Stimulated activated CD8-positive, alpha-beta memory T cell treated with anti-CD3 and anti-CD28 coated beads, Interleukin-15, amount 100 ng/mL, for 1 hour (primary cell): ENCODE results near the gene IL18BP.

Experiments used
- DNase-seq: peaks from one replicate; pipeline ENCODE4 v3.0.0-alpha.2; 2020; ENCODE audit warnings: low read depth

The IL18BP gene

GRCh38 chr11:71996946-71997345 is 1.8 kb upstream of the IL18BP start:
- DNase-seq, result no peak

DNA sequence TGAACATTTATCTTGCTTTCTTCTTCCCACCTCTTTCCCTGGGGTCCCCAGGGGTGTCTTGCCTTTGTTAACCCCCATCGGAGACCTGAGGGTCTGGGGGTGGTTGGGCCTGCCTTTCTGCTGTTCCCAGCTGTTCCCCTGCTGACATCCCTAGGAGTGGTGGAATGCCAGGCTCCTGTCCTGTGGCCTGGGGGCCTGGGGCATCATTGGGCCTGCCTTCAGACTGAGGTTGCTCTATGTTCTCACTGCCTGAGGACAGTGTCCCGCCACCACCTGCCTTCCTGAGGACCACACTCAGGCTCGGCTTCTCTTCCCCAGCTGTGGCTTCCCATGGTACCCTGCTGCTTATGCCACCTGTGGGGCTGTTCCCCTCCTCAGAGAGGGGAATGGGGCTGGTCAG is 1.1 kb upstream of the IL18BP start:
- DNase-seq, result no peak

DNA sequence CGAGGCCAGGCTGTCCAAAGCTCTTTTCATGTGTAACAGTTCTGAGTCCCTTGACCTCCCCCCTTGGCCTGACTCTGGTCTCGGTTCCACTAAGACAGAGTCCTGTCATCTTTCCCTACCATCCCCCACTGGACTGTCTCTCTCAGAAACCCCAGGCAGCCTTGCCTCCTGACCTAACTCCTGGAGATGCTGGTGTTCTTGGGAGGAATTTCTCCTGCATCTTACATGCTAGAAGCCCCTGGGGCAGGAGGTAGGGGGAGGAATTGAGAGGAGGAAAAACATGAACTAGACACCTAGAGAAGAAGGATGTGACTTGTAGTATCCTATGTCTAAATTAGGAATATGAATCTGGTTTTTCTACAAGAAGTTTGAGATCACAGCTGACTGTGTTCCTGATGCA is 648 bp upstream of the IL18BP start:
- no peak for DNase-seq

GRCh38 chr11:71999362-71999761 is 653 bp downstream of the IL18BP start:
- no peak for DNase-seq

DNA sequence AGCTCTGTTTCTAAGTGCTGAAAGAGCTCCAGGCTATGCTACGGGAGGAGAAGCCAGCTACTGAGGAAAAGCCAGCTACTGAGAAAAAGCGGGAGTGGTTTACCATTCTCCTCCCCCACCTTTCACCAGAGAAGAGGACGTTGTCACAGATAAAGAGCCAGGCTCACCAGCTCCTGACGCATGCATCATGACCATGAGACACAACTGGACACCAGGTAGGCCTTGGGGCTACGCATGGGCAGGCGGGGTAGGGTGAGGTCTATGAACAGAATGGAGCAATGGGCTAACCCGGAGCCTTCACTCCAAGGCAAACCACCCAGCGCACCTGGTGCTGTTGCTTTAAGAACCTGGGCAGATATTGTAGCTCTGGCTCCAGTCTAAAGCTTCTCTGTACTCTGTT is 1.1 kb downstream of the IL18BP start:
- no peak for DNase-seq

DNA sequence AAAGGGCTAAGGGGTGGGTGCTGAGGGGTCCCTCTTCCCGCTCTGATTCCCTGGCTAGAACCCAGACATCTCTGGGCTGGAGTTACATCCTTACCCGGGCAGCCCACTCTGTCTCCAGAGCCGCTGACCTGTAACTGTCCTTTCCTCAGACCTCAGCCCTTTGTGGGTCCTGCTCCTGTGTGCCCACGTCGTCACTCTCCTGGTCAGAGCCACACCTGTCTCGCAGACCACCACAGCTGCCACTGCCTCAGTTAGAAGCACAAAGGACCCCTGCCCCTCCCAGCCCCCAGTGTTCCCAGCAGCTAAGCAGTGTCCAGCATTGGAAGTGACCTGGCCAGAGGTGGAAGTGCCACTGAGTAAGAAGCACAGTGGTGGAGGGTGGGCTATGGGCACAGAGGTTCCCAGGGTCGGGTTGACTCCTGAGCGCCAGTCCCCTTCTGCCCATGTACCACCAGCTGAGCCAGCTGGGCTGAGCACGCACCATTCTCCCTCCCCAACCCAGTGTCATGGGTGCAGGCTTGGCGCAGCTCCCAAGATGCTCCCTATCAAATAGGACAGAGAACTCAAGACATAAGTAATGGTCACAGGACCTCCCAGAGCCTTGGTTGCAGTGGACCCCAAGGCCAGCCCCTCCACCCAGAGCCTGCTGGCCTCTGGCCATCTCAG is 1.6 kb downstream of the IL18BP start:
- no peak for DNase-seq

DNA sequence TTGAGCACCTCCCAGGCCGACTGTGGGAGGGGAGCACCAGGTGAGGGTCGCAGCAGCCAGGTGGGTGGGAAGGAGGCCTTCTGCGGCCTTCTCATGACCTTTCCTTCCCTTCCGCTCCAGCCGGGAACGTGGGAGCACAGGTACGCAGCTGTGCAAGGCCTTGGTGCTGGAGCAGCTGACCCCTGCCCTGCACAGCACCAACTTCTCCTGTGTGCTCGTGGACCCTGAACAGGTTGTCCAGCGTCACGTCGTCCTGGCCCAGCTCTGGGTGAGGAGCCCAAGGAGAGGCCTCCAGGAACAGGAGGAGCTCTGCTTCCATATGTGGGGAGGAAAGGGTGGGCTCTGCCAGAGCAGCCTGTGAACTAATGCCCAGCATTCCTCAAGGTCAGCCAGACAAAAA is 2.6 kb downstream of the IL18BP start:
- no peak for DNase-seq

DNA sequence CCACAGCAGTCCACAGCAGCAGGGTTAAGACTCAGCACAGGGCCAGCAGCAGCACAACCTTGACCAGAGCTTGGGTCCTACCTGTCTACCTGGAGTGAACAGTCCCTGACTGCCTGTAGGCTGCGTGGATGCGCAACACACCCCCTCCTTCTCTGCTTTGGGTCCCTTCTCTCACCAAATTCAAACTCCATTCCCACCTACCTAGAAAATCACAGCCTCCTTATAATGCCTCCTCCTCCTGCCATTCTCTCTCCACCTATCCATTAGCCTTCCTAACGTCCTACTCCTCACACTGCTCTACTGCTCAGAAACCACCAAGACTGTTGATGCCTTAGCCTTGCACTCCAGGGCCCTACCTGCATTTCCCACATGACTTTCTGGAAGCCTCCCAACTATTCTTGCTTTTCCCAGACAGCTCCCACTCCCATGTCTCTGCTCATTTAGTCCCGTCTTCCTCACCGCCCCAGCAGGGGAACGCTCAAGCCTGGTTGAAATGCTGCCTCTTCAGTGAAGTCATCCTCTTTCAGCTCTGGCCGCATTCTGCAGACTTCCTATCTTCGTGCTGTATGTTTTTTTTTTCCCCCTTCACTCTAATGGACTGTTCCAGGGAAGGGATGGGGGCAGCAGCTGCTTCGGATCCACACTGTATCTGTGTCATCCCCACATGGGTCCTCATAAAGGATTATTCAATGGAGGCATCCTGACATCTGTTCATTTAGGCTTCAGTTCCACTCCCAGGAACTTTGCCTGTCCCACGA is 3.3 kb downstream of the IL18BP start:
- DNase-seq, result no peak

DNA sequence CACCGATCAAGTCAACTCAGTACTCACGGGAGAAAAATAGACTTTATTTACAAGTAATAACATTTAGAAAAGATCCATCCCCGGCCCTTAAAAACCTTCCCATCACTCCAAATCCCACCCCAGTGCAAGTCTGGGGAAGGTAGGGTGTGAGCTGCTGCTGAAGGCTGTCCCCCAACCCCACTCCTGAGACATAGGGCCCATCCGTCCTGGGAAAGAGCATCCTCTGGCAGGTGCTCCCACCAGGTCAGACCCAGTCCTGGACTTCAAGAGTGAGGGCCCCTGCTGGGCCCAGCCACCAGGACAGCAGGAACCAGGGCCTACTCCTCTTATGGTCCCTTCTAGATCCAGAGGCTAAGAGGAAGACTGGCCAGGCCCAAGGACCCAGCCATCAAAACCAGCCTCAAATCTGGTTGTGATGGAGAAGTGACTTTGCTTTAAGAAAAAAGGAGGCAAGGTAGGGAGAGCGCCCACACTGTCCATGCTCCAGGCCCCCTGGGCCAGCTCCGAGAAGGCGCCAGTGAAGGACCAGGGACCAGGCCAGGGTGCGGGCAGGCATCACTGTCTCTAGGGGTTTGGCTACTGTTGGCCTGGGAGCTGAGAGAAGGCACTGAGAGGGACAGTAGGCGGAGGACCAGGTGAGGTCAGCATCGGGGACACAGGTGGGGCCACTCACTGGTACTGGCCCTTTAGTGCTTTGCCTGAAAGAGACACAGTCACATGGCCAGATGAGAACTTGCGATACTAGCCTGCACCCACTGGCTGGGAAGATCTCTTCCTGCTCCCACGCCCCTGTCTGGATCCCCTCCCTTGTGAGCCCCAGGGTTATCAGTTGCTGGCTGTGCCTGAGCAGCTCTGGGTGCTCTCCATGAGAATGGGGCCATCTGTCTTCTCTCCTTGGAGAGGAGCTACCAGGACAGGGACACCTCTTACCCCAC is 4.4 kb downstream of the IL18BP start:
- no peak for DNase-seq

DNA sequence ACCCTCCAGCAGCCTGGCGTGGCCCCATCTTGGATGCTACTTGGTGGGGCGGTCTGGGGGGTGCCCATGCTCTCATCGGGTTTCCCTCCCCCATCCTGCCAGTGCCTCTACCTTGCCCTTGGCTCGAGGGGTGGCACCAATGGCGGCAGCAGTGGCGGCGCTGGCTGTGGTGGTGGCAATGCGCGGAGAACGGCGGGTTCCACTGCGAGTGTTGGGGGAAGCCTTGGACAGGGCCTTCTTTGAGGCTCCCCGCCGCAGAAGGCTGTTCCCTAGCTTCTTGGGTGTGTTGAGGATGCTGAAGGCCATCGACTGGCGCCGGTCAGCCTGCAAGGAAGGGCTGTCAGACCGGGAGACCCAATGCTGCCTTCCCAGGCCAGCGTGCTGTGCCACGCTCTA is 5.1 kb downstream of the IL18BP start:
- DNase-seq, result no peak

GRCh38 chr11:72004515-72005346 is 6.0 kb downstream of the IL18BP start:
- no peak for DNase-seq

DNA sequence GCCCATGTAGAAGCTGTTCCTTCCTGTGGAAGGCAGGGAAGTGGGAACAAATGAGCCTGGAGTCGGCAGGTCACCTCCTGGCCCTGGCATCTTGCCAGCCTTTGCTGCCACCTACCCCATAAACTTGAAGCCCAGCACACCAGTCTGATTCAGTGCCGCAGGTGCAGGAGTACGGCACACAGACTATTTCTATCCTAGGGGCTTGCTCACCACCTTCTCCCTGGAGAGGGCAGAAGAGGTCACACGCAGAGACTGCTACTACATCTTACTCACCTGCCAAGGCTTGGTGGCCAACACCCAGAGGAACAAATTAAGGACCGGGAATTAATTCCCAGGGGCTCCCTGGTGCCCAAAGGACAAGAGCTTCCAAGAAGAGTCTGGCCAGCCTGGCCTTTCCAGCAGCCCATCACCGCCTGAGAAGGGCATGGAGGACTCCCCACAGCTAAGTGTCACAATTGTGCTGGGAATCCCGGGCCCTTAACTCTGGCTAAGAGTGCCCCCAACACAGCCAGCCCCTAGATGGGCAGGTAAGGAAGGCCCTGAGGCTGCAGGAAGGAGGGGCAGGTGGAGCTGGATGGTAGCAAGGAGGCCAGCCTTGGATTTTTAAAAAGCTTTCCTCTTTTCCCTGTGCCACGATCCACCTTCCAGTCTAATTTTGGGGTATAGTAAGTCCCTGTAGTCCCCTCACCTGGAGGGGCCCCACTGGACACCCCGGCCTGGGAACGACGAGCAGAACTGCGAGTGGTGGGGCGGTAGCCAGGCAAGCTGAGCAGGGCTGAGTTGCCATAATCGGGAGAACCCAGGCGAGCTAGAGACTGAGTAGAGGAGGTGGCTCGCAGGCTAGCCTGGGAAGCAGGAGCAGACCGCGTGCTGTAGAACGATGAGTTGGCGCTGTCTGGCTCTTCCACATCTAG is 6.9 kb downstream of the IL18BP start:
- DNase-seq, result no peak

DNA sequence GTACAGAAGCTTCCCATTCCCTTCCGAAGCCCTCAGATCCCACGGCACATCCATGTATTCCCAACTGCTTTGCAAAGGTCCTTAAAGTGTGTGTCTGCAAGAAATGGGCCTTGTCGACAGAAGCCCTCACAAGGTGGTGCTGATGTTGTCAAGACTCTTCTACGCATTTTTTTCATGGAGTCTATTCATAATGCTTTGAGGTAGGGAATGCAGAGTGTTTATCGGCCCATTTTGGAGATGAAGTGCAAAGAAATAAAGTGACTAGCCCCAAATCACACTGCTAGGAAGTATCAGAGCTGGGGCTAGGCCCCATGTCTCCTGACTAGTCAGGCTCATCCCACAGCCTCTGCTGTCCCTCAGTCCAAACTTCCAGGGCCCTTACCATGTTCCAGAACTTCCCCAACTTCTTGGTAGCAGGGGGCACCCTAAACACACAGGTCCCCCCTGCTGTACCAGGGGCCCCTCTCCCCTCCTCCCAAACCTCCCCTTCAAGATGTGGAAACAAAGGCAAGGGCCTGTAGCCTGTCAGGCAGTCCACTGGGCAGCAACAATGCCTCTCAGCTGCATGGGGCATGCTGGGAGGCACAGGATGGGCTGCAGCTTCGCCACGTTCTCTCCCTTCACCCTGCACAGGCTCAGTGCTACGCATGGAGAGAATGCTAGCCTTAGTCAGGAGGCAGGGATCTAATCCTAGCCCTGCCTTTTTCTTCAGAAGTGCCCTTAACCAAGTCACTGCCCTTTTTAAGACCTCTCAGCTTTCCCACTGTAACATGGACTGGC is 7.8 kb downstream of the IL18BP start:
- DNase-seq, result no peak

GRCh38 chr11:72007089-72007476 is 8.4 kb downstream of the IL18BP start:
- DNase-seq, result no peak

GRCh38 chr11:72007587-72007986 is 8.9 kb downstream of the IL18BP start:
- no peak for DNase-seq

- no peak for DNase-seq
Observed at GRCh38 chr11:72008728-72009127, 10.0 kb downstream of the IL18BP start.

- DNase-seq, result no peak
Observed at GRCh38 chr11:72009156-72009555, 10.4 kb downstream of the IL18BP start.

DNA sequence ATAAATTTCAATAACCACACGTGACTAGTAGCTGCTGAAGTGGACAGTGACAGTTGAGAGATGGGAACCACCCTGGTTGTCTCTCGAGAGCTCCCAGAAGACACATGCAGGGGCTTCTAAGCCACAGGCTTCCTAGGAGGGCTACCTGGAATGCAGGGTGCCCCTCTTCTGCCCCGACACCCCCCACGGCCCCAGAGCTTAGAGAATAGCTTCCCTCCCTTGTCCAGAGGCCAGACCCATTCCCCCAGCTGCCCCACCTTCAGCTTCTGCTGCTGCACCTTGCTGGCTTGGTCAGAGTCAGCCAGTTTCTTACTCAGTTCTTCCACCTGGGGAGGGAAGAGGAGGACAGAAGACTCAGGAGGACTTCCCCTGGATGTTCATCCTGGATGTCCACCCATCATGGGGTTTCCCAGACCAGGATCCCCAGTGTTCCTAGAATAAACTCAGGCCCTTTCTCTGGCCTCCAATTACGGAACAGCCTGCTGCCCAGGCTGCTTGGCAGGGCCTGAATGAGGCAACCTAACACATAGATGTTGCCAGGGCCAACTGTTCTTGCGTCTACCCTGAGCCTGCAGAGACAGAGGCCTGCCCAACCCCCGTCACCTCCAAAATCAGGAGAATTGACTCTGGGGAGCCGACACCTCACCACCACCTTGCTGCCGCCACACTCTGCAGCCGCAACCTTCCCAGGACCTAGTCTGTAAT is 12.0 kb downstream of the IL18BP start:
- no peak for DNase-seq

GRCh38 chr11:72012091-72012630 is 13.5 kb downstream of the IL18BP start:
- no peak for DNase-seq
